Omental fat pad (tissue), 4 donors: ENCODE data around the gene UXS1. TPM values are rescaled to one million over a fixed set of nuclear protein-coding genes. Genes with fewer than 3 reads are reported as not detected.

Experiments used
- ATAC-seq: fragments of 150-250 bp; one replicate; pipeline ENCODE4 v1.9.1; 2016; ENCODE audit warnings: mild to moderate bottlenecking, moderate library complexity; ENCODE audit not compliant: low FRiP score
- DNase-seq: peaks from one replicate; pipeline ENCODE4 v3.0.0-alpha.2; 2019; ENCODE audit warnings: low spot score
- CTCF ChIP-seq, 3 donors: fragments of 450-650 bp; IDR thresholded peaks; one replicate each; pipeline ENCODE4 v1.5.1; 2016 to 2017; ENCODE audit warnings: antibody characterized with exemption in 3 of 3, mild to moderate bottlenecking in 3 of 3, moderate library complexity in 2 of 3
- total RNA-seq, 4 donors: library from RNA; depleted of rRNA; stranded (reverse); fragments of >200 nt; gene quantifications; one replicate each; pipeline ENCODE4 v1.1.0, GENCODE V29; 2016

The UXS1 gene
- total RNA-seq, 4 donors from 2014 or later: 29.2 to 79.4 (median 38.5) TPM

DNA sequence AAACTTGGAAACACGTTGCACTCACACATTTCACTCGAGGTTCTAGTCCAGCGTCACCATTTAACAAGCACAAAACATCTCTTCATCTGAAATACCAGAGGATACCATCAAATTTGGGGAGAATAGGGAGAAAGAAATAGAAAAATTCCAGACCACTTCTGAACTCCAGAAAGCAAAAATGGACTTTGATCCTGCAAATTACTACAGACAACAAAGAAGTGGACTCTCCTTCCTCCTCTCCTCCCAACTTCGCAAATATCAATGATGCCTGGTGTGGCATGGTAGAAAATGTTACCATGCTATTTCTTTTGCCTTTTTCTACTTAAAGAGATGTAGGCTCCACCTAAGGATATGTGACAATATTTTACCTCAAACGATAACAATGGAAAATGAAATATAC, 13.5 kb downstream of the UXS1 start:
- TF ChIP-seq CTCF (IDR thresholded peaks at IDR 0.05): no peak
- DNase-seq: no peak
- no peak for ATAC-seq

DNA sequence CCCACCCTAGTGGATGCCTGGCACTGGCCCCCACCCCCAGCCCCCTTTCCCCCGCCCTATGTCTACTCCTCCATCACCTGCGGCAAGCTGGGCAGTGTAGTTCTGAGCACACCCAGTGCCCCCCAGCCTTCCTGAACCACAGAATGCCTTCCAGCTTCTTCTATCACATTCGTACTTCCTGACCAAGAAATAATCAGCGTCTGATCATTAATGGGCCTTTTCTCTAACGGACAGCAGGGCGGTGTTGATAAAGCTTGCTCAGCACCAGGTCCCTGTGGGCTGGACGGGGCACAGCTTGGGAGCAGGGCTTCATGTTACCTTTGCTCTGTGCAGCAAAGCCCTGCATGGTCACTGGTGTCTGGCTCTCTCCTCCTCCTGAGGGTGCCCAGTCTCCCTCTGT, 15.4 kb downstream of the UXS1 start:
- ATAC-seq (no peak), DNase-seq (no peak)
- TF ChIP-seq CTCF (IDR thresholded peaks at IDR 0.05): no peak

DNA sequence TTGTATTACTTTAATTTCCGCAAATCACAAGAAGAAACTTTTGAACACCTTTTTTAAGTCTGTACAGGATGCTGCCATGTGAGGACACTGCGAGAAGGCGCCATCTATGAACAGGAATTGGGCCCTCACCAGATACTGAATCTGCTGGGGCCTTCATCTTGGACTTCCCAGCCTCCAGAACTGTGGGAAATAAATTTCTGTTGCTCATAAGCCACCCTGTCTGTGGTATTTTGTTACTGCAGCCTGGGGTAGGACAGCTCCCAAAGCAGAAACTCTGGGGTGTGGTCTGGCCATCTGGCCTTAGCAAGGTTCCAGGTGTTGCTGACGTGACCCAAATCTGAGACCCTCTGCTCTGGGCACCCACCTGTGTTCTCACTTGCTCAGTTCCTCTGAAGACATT, 16.5 kb downstream of the UXS1 start:
- DNase-seq: no peak

DNA sequence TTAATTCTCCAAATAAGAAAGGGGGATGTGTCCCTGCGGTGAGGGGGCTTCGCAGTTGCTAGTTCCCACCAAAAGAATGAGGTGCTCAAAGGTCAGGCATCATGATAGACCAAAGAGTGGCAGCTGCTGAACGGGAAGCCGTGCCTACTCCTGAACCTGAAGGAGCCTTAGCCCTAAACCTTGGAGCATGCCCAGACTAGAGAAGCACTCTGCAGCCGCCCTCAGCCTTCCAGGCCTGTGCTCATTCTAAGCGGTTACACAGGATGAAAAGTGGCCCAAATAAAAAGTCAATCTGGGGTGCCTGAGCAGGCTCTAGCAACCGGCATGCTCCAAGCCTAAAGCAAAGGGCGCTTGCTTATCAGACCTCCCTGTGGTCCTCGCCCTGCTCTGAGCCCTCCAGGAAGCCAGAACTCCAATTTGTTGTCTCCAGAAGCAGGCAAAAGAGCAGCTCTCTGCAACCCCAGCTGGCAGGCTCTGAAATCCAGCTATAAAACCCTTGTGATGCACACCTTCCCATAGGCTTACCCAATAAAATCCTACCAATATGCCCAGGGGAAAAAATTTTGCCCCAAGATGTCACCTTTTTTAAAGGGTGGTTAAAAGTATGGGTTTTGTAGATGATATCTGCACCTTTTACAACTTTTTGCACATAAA, 17.5 kb downstream of the UXS1 start:
- TF ChIP-seq CTCF (IDR thresholded peaks at IDR 0.05): no peak
- DNase-seq (no peak), ATAC-seq (no peak)

More for the DNA sequence above, 16.5 kb downstream of the UXS1 start:
- no peak for ATAC-seq
- TF ChIP-seq CTCF (IDR thresholded peaks at IDR 0.05): no peak

- no peak for TF ChIP-seq CTCF (IDR thresholded peaks at IDR 0.05)
- ATAC-seq (no peak), DNase-seq (no peak)
These were observed 18.8 kb downstream of the UXS1 start for GRCh38 chr2:106175086-106175850.

- ATAC-seq (no peak), DNase-seq (no peak)
- no peak for TF ChIP-seq CTCF (IDR thresholded peaks at IDR 0.05)
These were observed 20.0 kb downstream of the UXS1 start for GRCh38 chr2:106174056-106174455.

DNA sequence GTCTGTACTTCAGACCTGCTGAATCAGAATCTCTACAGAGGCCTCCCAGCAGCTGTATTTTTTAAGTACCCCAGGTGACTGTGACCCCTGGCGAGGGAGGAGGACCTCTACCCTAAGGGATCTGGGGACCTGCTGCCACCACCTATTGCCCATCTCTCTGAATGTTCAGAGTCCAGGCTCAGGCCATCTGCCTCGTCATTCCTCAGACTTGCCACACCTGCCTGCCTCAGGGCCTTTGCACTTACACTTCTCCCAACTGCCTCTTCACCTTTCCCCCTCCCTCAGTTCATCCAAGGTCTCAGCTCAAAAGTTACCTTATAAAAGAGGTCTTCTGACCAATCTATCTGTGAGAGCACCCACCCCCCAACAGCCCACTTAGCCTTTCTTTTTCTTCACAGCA, 21.5 kb downstream of the UXS1 start:
- TF ChIP-seq CTCF (IDR thresholded peaks at IDR 0.05): no peak
- ATAC-seq: no peak
- no peak for DNase-seq
